Sigmoid colon (tissue), 4 donors: ENCODE measurements around the gene ARHGAP44.

Source experiments
- CTCF ChIP-seq, 4 experiments: fragments of 450-650 bp in 3 of 4; fragments of 200-600 bp in 1 of 4; IDR thresholded peaks; one replicate each; pipeline ENCODE4 v1.5.1; 2016 to 2019; ENCODE audit warnings: antibody characterized with exemption in 4 of 4, mild to moderate bottlenecking in 3 of 4, moderate library complexity in 2 of 4
- POLR2AphosphoS5 ChIP-seq, 4 donors: sonication (generic); formaldehyde crosslinking; IDR thresholded peaks; one replicate each; pipeline ENCODE4 v1.6.1; 2017; ENCODE audit warnings: antibody characterized with exemption in 4 of 4

GRCh38 chr17:12995896-12996295, 206.6 kb downstream of the ARHGAP44 start:
- TF ChIP-seq CTCF (IDR thresholded peaks at IDR 0.05) (no peak), POLR2AphosphoS5 (IDR thresholded peaks at IDR 0.05) (no peak)
